A549 treated with dexamethasone at 1 μM for 4 hours (cell line): ENCODE measurements around the gene TIMM17B. TPM values are rescaled to one million over a fixed set of nuclear protein-coding genes. Genes with fewer than 3 reads are reported as not detected.

ENCODE experiments used
- total RNA-seq: library from RNA; stranded (reverse); fragments of 200-300 nt; extraction: Qiagen RNA extraction; gene quantifications from 5 replicates; pipeline ENCODE4 v1.2.3, GENCODE V29; 2022

The TIMM17B gene
- total RNA-seq, result 81.1 to 95.0 TPM (median 85.5 TPM) in 5 replicates

GRCh38 chrX:48897625-48898306 is at the start of gene TIMM17B, which contains the start of gene PQBP1:
Gene TIMM17B (minus strand): TSS chrX:48897768. CDS start chrX:48897749, 19 bp downstream.
Gene PQBP1 (plus strand): TSS chrX:48897930. CDS start chrX:48898510, 580 bp downstream.

GRCh38 chrX:48918643-48919340 is 21.2 kb upstream of the TIMM17B start, which contains the start of gene PIM2:
Gene PIM2 (minus strand): TSS chrX:48919024. CDS start chrX:48918834, 190 bp downstream.

GRCh38 chrX:48911412-48912182 is 14.0 kb upstream of the TIMM17B start, which contains the start of gene SLC35A2:
Gene SLC35A2 (minus strand): TSS chrX:48911646. CDS start chrX:48911636, 10 bp downstream.

Other genes starting within 250 kb of the TIMM17B start
- 0.30 to 0.42 TPM (median 0.36 TPM) in 4 of 5 replicates, not detected in the other for gene WAS, start 214.0 kb downstream of the TIMM17B start, total RNA-seq
- gene SUV39H1, start 201.0 kb downstream of the TIMM17B start, total RNA-seq, result 20.5 to 25.3 TPM (median 24.6 TPM) in 5 replicates
- not detected in 5 replicates for gene GLOD5, start 136.0 kb downstream of the TIMM17B start, total RNA-seq
- not detected in 5 replicates for gene GATA1, start 111.2 kb downstream of the TIMM17B start, total RNA-seq
- gene HDAC6, start 95.7 kb downstream of the TIMM17B start, total RNA-seq, result 22.4 to 35.6 TPM (median 31.8 TPM) in 5 replicates
- gene ERAS, start 71.3 kb downstream of the TIMM17B start, total RNA-seq, result 0.06 to 0.15 TPM (median 0.07 TPM) in 3 of 5 replicates, not detected in the others
- 16.0 to 47.0 TPM (median 40.7 TPM) in 5 replicates for gene PCSK1N, start 62.2 kb downstream of the TIMM17B start, total RNA-seq
- gene PQBP1, start 162 bp upstream of the TIMM17B start, total RNA-seq, result 87.2 to 99.0 TPM (median 91.6 TPM) in 5 replicates
- gene SLC35A2, start 13.9 kb upstream of the TIMM17B start, total RNA-seq, result 51.3 to 61.5 TPM (median 59.4 TPM) in 5 replicates
- 8.3 to 8.8 TPM (median 8.5 TPM) in 5 replicates for gene PIM2, start 21.3 kb upstream of the TIMM17B start, total RNA-seq
- 53.3 to 70.2 TPM (median 68.2 TPM) in 5 replicates for gene OTUD5, start 59.8 kb upstream of the TIMM17B start, total RNA-seq
- gene KCND1, start 74.1 kb upstream of the TIMM17B start, total RNA-seq, result 0.70 to 1.4 TPM (median 1.1 TPM) in 5 replicates
- gene GRIPAP1, start 104.5 kb upstream of the TIMM17B start, total RNA-seq, result 13.5 to 20.9 TPM (median 20.5 TPM) in 5 replicates
- 38.9 to 52.1 TPM (median 50.3 TPM) in 5 replicates for gene TFE3, start 145.6 kb upstream of the TIMM17B start, total RNA-seq
- gene CCDC120, start 161.2 kb upstream of the TIMM17B start, total RNA-seq, result 1.8 to 4.0 TPM (median 3.5 TPM) in 5 replicates
- gene PRAF2, start 176.2 kb upstream of the TIMM17B start, total RNA-seq, result 35.0 to 53.0 TPM (median 49.4 TPM) in 5 replicates
- gene WDR45, start 182.1 kb upstream of the TIMM17B start, total RNA-seq, result 44.5 to 56.6 TPM (median 48.9 TPM) in 5 replicates
- 20.0 to 24.8 TPM (median 23.2 TPM) in 5 replicates for gene GPKOW, start 226.0 kb upstream of the TIMM17B start, total RNA-seq